Smooth muscle cell (in vitro differentiated cells): Measurements from ENCODE around the gene CPA4. TPM values are rescaled to one million over a fixed set of nuclear protein-coding genes. Genes with fewer than 3 reads are reported as not detected.

Source experiments
- DNase-seq: peaks from one replicate; lab custom pipeline; 2025; ENCODE audit not compliant: unreplicated experiment; lab: John Stamatoyannopoulos, UW
- H2AFZ ChIP-seq: fragments of 200-600 bp; sonication (generic); 2 replicates; pipeline ENCODE4 v1.6.0; 2016; ENCODE audit warnings: antibody characterized with exemption, low read depth, mild to moderate bottlenecking
- H3F3A ChIP-seq: fragments of 200-600 bp; sonication (generic); 2 replicates; pipeline ENCODE4 v1.6.0; 2017; ENCODE audit warnings: antibody characterized with exemption, low read depth
- H3K27ac ChIP-seq: fragments of 200-600 bp; sonication (generic); 2 replicates; pipeline ENCODE4 v1.5.1; 2016; ENCODE audit warnings: low read depth, mild to moderate bottlenecking
- H3K27me3 ChIP-seq: fragments of 200-600 bp; sonication (generic); 2 replicates; pipeline ENCODE4 v1.6.1; 2016; ENCODE audit warnings: low read depth, mild to moderate bottlenecking
- H3K36me3 ChIP-seq: fragments of 200-600 bp; sonication (generic); 2 replicates; pipeline ENCODE4 v1.5.1; 2016; ENCODE audit warnings: low read depth
- H3K4me1 ChIP-seq: fragments of 200-600 bp; sonication (generic); 2 replicates; pipeline ENCODE4 v1.5.1; 2016; ENCODE audit warnings: low read depth
- H3K4me2 ChIP-seq: fragments of 200-600 bp; sonication (generic); 2 replicates; pipeline ENCODE4 v1.6.0; 2016; ENCODE audit warnings: mild to moderate bottlenecking
- H3K4me3 ChIP-seq: fragments of 200-600 bp; sonication (generic); 2 replicates; pipeline ENCODE4 v1.5.1; 2016; ENCODE audit warnings: mild to moderate bottlenecking
- H3K79me2 ChIP-seq: fragments of 200-600 bp; sonication (generic); 2 replicates; pipeline ENCODE4 v1.6.0; 2016; ENCODE audit warnings: low read depth, mild to moderate bottlenecking
- H3K9ac ChIP-seq: fragments of 200-600 bp; sonication (generic); 2 replicates; pipeline ENCODE4 v1.6.0; 2016; ENCODE audit warnings: low read depth
- H3K9me3 ChIP-seq: fragments of 200-600 bp; sonication (generic); replicated peaks from 2 replicates; pipeline ENCODE4 v1.5.1; 2016; ENCODE audit warnings: low read depth
- H4K20me1 ChIP-seq: fragments of 200-600 bp; sonication (generic); 2 replicates; pipeline ENCODE4 v1.6.0; 2016; ENCODE audit warnings: low read depth
- CTCF ChIP-seq: fragments of 200-600 bp; sonication (generic); IDR thresholded peaks from 2 replicates; pipeline ENCODE4 v1.5.1; 2017; ENCODE audit warnings: borderline replicate concordance, mild to moderate bottlenecking, antibody characterized with exemption; ENCODE audit not compliant: insufficient read depth, poor library complexity, severe bottlenecking
- WGBS: methylation state at CpG from one replicate; pipeline ENCODE4 v1.1.7; 2016; ENCODE audit warnings: low lambda C conversion rate; 5-methylcytosine and 5-hydroxymethylcytosine counted together
- polyA plus RNA-seq: library from polyadenylated mRNA; unstranded; fragments of >200 nt; fragmentation: Nextera tagmentation; extraction: Ambion mirVana; gene quantifications from 2 replicates; pipeline ENCODE4 v1.2.1, GENCODE V29; 2016
- total RNA-seq: library from RNA; depleted of rRNA; stranded (reverse); fragments of >200 nt; gene quantifications from 2 replicates; pipeline ENCODE4 v1.2.3, GENCODE V29; 2014

Gene CPA4
- total and polyA plus RNA-seq, 2 experiments from 2014 or later = 8.8 to 12.3 TPM

GRCh38 chr7:130272381-130273080 lies 20.4 kb upstream of the CPA4 start:
- peaks cover 46% of the 10 kb centered on the region for H3K4me1 ChIP-seq
- H3K79me2 ChIP-seq = no peaks in the 10 kb centered on the region
- H4K20me1 ChIP-seq = no peaks in the 10 kb centered on the region
- no peaks in the 10 kb centered on the region for H3K27me3 ChIP-seq
- peak overlapping the region; percentile 67 for H3K4me2 ChIP-seq
- H3K36me3 ChIP-seq = no peaks in the 10 kb centered on the region
- H3K4me3 ChIP-seq = peak overlapping the region; percentile 41
- no peak for DNase-seq
- H3K27ac ChIP-seq = peak overlapping the region; percentile 80
- peak overlapping the region; percentile 84 for H2AFZ ChIP-seq
- peaks cover 35% of the 10 kb centered on the region for H3F3A ChIP-seq
- 47% methylated on average over 23 of the region's 23 CpGs for WGBS
- no peak for TF ChIP-seq CTCF
- no peaks in the 10 kb centered on the region for H3K9me3 ChIP-seq
- H3K9ac ChIP-seq = peak overlapping the region; percentile 7

GRCh38 chr7:130273081-130273932 lies 19.7 kb upstream of the CPA4 start:
- Histone ChIP-seq H3K4me1 (peaks cover 46% of the 10 kb centered on the region), H2AFZ (peak overlapping the region; percentile 88), H3K9me3 (no peaks in the 10 kb centered on the region), H3K27me3 (no peaks in the 10 kb centered on the region), H3K4me2 (peak overlapping the region; percentile 67), H3K27ac (peak overlapping the region; percentile 80), H3K79me2 (no peaks in the 10 kb centered on the region), H4K20me1 (no peaks in the 10 kb centered on the region), H3K9ac (peak overlapping the region; percentile 27), H3F3A (peaks cover 40% of the 10 kb centered on the region), H3K36me3 (no peaks in the 10 kb centered on the region), H3K4me3 (peak overlapping the region; percentile 41)
- DNase-seq = no peak
- TF ChIP-seq CTCF = no peak
- WGBS = 3% methylated on average over 24 of the region's 25 CpGs

GRCh38 chr7:130273933-130274255 lies 19.1 kb upstream of the CPA4 start:
- TF ChIP-seq CTCF = no peak
- no peaks in the 10 kb centered on the region for H3K9me3 ChIP-seq
- no peaks in the 10 kb centered on the region for H3K79me2 ChIP-seq
- peaks cover 40% of the 10 kb centered on the region for H3F3A ChIP-seq
- WGBS = 25% methylated on average over 11 of the region's 11 CpGs
- DNase-seq = no peak
- H4K20me1 ChIP-seq = no peaks in the 10 kb centered on the region
- peak overlapping the region; percentile 27 for H3K9ac ChIP-seq
- peak overlapping the region; percentile 88 for H2AFZ ChIP-seq
- peak overlapping the region; percentile 41 for H3K4me3 ChIP-seq
- H3K4me1 ChIP-seq = peaks cover 46% of the 10 kb centered on the region
- no peaks in the 10 kb centered on the region for H3K27me3 ChIP-seq
- peak overlapping the region; percentile 67 for H3K4me2 ChIP-seq
- no peaks in the 10 kb centered on the region for H3K36me3 ChIP-seq
- H3K27ac ChIP-seq = peak overlapping the region; percentile 80
